ENCODE results near the gene A1BG. TPM values are rescaled to one million over a fixed set of nuclear protein-coding genes. Genes with fewer than 3 reads are reported as not detected.

The A1BG gene
- total and polyA plus RNA-seq, 2 of the 8 experiments (the other 6 are each of a cell fraction or from before 2014, with no cell fraction given), result 20.8 to 69.6 TPM

GRCh38 chr19:58398545-58398944 is 45.3 kb upstream of the A1BG start:
- H3K27me3 ChIP-seq (replicated peaks in 1 of 4; ENCODE audit: control insufficient read depth in 3 of 4, extremely low read depth in 1 of 4, insufficient read depth in 3 of 4, low read length in 3 of 4), result peaks cover 3 to 17% (median 11%) of the 10 kb centered on the region in 4 experiments; a peak in 6 of 7 replicates
- CTCF ChIA-PET (ENCODE audit: partially characterized antibody), result interaction anchor here (0.7 to 2.8 kb wide), 4 partner anchors 36 to 121 kb away, joined by 3 to 7 read pairs (median 4); partner anchors contain the start of genes ZBTB45 and ZNF497
- H2BK120ac ChIP-seq (replicated peaks; ENCODE audit: low read depth, low read length), result no peak overlapping the region
- TF ChIP-seq CHD2 (IDR thresholded peaks at IDR 0.05; ENCODE audit: low read length), result no peak
- no peak for TF ChIP-seq KDM4A (IDR thresholded peaks at IDR 0.05; ENCODE audit: low read depth, low read length, severe bottlenecking)
- no peak for TF ChIP-seq SP4 (IDR thresholded peaks at IDR 0.05; ENCODE audit: low read length)
- H3K4me3 ChIP-seq (ENCODE audit: extremely low read depth in 1 of 4, insufficient read depth in 2 of 4, low read depth in 3 of 4, low read length in 4 of 4), result no peak overlapping the region
- no peak overlapping the region for H2AFZ ChIP-seq (ENCODE audit: low read length)
- no peak overlapping the region for H3K23ac ChIP-seq (ENCODE audit: insufficient read length)
- no peak overlapping the region for H3K27ac ChIP-seq (ENCODE audit: low read depth, low read length)
- H2BK12ac ChIP-seq (ENCODE audit: low read depth, low read length), result no peak overlapping the region
- POLR2A ChIA-PET (ENCODE audit: partially characterized antibody), result interaction anchor here (1.3 to 7.2 kb wide), 3 partner anchors 10 to 17 kb away, joined by 3 to 78 read pairs (median 6); partner anchors contain the start of genes RPS5 and ZNF584
- H3K23me2 ChIP-seq (ENCODE audit: low read depth, low read length), result peaks cover 12% of the 10 kb centered on the region
- no peaks in the 10 kb centered on the region; the same call in 1 of the 2 replicates for H3K79me1 ChIP-seq (ENCODE audit: low read depth, low read length)
- H2BK15ac ChIP-seq (ENCODE audit: low read length), result no peak overlapping the region
- peak overlapping the region; percentile 29 for H4K91ac ChIP-seq (replicated peaks; ENCODE audit: insufficient read length, low read length)
- H4K20me1 ChIP-seq (replicated peaks in 1 of 2; ENCODE audit: control insufficient read depth in 1 of 2, insufficient read depth in 2 of 2, low read length in 2 of 2), result peaks cover 10% of the 10 kb centered on the region in 2 experiments
- H3K9ac ChIP-seq (replicated peaks in 1 of 4; ENCODE audit: extremely low read depth in 1 of 4, low read depth in 3 of 4, low read length in 3 of 4), result no peak overlapping the region
- no peaks in the 10 kb centered on the region for H3K79me2 ChIP-seq (ENCODE audit: control insufficient read depth in 1 of 2, insufficient read depth in 2 of 2, low read length in 2 of 2)
- H2BK20ac ChIP-seq (ENCODE audit: low read length), result no peak overlapping the region
- peaks cover 0 to 27% (median 17%) of the 10 kb centered on the region in 4 experiments; a peak in 5 of 7 replicates for H3K4me1 ChIP-seq (replicated peaks in 1 of 4; ENCODE audit: control insufficient read depth in 3 of 4, insufficient read depth in 4 of 4, low read length in 3 of 4)
- peaks cover 4 to 14% (median 13%) of the 10 kb centered on the region in 4 experiments; a peak in 7 of 8 replicates for H3K36me3 ChIP-seq (ENCODE audit: control insufficient read depth in 2 of 4, insufficient read depth in 4 of 4, low read length in 3 of 4)
- no peak for FAIRE-seq
- H3K56ac ChIP-seq (replicated peaks; ENCODE audit: insufficient read length, low read depth, low read length), result no peak overlapping the region
- DNase-seq (ENCODE audit: low read depth in 1 of 2, low spot score in 2 of 2), result no peak
- no peak overlapping the region for H2BK5ac ChIP-seq (ENCODE audit: low read depth, low read length)
- no peak overlapping the region for H3K4ac ChIP-seq (replicated peaks; ENCODE audit: insufficient read length, low read depth, low read length)
- no peak overlapping the region for H4K8ac ChIP-seq (ENCODE audit: extremely low read depth, insufficient read depth, low read length)
- no peak overlapping the region for H3K18ac ChIP-seq (ENCODE audit: extremely low read depth, low read length)
- no peak overlapping the region for H3K4me2 ChIP-seq (ENCODE audit: insufficient read depth in 1 of 2, low read depth in 2 of 2, low read length in 2 of 2)
- H3K14ac ChIP-seq (ENCODE audit: insufficient read length), result no peak overlapping the region
- H2AK5ac ChIP-seq (ENCODE audit: low read depth, low read length), result no peak overlapping the region; the same call in 1 of the 2 replicates
- no peaks in the 10 kb centered on the region for H3K9me3 ChIP-seq (ENCODE audit: insufficient read depth in 2 of 2, low read depth in 1 of 2, low read length in 1 of 2)
- 84% methylated on average over 6 of the region's 6 CpGs; no CpG with 5 or more reads in 1 of the 2 experiments for WGBS, 2 experiments (ENCODE audit: extremely low coverage in 1 of 2, insufficient coverage in 1 of 2, insufficient read length in 1 of 2, insufficient replicate concordance in 2 of 2, low coverage in 1 of 2, low lambda C conversion rate in 2 of 2, missing lambda C conversion rate in 1 of 2)
- H4K5ac ChIP-seq (ENCODE audit: insufficient read length, low read depth, low read length), result no peak overlapping the region
